CMK (cell line): ENCODE results near the gene RABAC1.
"Not testable (repeated sequence)": the region's sequence is repeated elsewhere in the genome, so short reads cannot be mapped to it uniquely, and the experiment has no call there.

Experiments used
- DNase-seq: peaks from one replicate; pipeline ENCODE4 v3.0.0-alpha.2; 2010; ENCODE audit warnings: low read depth

RABAC1 gene, protein sequence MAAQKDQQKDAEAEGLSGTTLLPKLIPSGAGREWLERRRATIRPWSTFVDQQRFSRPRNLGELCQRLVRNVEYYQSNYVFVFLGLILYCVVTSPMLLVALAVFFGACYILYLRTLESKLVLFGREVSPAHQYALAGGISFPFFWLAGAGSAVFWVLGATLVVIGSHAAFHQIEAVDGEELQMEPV

GRCh38 chr19:41959056-41960053, at the start of gene RABAC1:
Gene RABAC1, minus strand, starts transcription at chr19:41959321. Its CDS starts 29 bp downstream, at chr19:41959292.
- DNase-seq, result peak; percentile 70

DNA sequence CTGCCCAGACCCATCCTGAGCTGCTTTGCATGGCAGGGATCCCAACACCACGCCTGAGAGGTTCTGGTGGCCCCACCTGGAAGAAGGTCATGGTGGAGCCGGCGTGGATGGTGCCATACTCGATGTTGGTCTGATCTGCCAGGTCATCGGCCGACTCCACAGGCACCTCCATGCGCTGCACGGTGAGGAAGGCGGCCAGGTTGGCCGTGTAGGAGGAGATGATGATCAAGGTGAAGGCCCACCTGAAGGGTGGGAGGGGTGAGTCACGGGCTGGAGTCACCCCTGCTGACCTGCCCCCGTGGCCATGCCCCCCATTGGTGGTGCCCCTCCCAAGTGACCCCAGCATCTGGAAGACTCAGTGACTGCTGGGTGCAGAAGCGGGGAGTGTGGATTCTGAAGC, 47.4 kb upstream of the RABAC1 start:
- DNase-seq, result no peak

DNA sequence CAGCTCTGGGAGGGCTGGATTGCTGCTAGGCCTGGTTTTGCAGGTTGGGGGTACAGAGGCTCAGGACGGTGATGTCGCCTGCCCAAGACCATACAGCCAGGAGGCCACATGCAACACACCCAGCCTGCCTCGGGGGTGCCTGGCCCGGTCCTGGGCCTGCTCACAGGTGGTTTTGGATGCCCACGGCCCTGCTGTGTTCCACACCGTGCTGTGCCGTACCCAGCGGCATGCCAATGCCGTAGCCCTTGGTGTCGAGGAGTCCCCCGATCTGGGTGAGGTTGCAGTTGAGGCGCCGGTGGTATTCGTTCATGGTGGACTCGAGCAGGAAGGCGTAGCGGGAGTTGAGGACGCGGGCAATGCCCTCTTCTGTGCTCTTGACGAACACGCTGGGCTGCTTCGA, 46.4 kb upstream of the RABAC1 start:
- DNase-seq, result no peak

DNA sequence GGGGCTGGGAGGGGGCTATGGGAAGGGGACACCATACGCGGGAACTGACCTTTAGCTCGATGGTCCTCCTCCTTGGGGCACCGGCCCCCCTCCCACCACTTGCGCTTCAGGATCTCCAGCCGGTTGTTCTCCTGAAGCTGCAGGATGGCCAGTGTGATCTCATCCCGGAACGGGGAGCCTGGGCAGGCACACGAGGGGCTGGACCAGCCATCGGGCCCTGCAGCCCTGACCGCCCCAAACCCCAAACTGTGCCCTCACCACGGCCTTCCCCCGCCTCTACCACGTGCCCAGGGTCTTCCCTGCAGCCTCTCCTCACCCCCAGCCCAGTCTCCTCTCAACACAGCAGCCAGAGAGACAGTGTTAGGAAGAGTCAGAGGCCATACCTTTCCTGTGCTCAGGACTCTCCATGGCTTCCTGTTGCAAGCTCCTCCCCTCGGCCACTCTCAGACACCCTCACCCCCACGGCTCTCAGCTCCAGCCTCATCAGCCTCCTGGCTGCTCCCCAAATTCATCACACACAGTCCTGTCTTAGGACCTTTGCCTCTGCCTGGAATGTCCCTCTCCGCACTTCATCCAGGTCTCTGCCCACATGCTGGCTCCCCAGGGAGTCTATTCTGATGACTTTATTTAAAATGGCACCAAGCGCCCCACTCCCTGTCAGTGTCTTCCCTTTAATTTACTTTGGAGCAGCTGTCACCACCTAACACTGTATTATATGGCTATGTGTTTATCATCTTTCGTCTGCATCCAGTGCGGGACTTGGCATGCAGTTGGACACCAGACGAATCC, 44.6 kb upstream of the RABAC1 start:
- DNase-seq, result no peak

DNA sequence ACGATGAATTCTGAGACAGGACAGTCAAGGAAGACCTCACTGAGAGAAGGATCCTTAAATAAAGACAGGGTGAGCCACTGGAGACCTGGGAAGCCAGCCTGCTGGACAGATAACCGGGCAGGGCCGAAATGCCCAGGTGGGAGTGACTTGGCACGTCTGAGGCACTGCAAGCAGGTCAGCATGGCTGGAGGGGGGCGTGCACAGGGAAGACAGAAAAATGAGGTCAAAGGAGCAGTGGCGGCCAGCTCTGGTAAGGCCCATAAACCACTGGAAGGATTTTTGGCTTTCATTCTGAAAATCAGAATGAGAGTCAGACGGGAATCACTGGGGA, 40.7 kb upstream of the RABAC1 start:
- DNase-seq, result no peak

GRCh38 chr19:41999071-41999877, 40.2 kb upstream of the RABAC1 start:
- no peak for DNase-seq

DNA sequence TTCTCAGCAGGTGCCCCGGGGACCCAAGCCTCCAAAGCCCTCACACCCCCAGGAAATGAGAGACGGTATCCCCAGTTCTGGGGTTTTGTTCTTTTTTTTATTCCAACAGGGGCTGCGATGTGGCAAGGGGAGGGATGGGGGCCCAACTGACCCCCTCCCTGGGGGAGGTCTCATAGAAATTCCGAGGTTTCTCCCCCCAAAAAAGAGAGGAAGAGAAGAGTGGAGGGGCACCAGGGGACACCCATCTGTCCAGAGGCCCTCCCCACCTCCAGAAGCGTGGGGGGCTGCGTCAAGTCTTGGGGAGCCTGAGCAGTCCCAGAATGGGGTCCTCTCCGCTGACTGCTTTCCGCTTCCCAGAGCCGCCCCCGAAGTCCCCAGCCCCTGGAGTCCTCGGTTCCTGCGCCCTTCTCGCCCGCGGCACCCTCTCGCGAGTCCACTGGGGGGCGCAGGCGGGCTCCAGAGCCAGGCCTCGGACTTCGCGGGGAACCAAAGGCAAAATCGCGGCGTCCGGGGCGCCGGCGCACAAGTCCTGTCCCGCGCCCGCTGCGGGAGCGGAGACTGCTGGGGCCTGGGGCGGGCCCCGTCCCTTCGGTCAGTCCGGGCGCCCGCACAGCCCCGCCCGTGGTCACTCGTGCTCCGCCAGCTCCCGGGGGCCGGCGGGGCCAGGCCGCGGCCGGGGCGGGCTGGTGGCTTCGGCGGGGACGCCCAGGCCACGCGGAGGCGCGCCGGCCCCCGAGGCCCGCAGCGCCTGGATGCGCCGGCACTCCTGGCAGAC, 39.3 kb upstream of the RABAC1 start:
- no peak for DNase-seq

DNA sequence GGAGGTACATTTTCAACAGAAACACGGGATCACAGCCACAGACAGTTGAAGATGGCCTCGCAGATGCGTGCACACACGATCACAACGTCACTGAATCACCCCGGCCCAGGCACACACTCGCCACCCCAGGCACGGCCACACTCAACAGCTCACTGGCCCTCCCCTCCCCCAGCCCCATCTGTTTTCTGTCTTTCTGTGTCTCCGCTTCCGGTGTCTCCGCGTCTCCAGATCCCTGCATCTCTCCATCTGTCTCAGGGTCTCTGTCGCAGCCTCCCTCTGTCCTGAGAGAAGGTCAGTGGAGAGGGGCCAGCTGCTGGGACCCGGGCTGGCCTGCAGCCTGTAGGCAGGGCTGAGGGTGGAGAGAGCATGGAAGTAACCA, 38.7 kb upstream of the RABAC1 start:
- no peak for DNase-seq

DNA sequence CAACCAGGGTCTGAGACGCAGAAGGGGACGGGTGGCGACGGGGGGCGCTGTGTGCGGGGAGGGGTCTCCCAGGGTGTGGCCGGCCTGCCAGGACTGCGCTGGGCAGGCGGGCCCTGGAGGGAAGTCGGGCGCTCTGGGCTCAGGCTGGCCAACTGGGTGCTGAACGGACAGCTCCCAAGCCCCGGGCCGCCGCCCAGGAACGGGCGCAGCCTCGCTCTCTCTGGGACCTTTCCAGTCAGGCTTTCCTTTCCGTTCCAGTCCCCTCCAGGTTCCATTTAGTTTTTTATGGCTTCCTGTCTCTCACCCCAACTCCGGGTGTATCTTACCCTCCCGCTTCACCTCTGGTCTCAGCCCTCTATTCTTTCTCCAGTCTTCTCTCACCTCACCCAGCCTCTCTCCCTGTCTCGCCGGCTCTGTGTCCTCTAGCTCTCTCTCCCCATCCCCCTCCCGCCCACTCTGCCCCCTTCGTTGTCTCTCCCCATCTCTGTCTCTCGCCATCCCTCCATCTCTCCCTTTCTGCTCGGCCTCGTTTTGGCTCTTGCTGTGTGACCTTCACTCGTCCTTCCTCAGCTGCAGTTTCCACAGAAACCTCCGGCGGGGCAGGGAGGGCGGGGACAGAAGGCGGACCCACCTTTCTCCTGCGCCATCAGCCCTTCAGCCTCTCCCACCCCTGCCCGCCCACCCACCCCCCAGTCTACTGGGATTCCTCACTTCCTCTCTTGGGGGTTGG, 38.2 kb upstream of the RABAC1 start:
- DNase-seq, result no peak

DNA sequence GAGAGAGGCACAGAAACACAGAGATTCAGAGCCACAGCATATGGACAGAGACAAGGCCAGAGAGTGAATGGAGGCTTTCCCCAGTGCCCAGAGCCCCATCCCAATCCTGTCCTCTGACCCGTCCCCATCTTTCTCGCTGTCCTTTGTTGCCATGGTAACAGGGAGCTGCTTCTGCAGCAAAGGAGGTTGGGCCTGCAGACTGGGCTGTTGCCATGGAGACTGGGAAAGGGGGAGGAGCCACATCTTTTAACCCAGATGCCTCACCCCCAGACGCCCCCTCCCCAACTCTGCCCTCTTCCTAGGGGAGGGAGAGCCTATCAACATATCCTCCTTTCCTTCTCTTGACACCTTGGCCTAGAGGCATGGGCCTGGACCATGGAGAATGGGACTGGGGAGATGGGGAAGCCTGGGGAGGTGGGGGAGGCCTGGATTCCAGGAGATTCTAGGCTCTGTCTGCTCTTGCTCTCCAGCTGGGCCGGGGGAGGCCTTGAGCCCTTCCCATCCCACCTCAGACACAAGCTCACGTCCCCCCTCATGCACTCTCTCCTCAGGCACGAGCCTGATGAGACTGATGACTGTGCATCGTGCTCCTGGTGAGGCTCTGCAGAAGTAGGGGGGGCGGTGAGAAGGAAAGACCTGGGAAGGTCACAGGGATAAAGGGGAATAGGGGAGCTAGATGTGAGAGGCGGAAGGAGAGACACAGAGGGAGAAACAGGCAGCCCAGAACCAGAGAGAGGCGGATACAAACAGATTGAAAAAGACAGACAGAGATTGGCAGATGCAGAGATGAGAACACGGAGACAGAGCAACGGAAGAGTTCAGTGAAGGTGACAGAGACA, 37.1 kb upstream of the RABAC1 start:
- DNase-seq, result no peak

DNA sequence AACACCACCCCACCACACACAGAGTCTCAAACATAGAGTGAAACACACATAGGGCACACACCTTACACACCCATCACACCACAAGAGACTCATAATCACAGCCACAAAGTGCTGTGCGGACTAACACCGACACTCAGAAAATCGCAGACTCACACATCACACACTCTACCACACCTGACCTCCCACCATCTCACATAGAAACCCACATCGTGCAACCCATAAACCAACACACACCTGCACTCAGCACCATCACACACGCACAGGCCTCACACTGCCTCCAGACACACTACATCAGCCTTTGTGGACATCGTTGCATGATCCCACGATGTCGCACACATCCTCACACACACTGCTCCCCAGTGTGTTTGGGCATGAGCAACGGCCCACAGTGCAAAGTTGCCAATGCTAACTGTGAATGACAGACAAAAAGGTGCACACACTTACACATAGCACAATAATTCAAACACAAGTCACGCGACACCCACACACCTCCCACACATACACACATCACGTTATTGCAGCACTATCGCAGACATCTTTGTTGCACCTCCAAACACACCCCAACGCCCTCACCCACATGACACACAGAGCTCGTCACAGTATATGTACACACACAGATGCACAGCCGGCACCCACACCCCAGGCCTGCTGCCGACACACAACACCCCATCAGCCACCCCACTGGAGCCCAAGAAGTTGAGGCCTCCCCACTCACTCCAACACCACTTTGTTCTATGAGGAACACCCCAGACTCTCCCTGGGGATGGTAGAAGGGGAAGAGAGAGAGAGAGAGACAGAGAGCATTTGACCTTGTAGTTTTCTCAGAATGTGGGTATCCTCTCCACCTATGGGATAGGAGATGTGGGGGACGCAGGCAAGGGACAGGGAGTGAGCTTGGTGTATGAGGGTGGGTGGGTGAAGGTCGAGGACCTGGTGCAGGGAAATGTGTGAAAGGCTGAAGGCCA, 36.2 kb upstream of the RABAC1 start:
- no peak for DNase-seq

DNA sequence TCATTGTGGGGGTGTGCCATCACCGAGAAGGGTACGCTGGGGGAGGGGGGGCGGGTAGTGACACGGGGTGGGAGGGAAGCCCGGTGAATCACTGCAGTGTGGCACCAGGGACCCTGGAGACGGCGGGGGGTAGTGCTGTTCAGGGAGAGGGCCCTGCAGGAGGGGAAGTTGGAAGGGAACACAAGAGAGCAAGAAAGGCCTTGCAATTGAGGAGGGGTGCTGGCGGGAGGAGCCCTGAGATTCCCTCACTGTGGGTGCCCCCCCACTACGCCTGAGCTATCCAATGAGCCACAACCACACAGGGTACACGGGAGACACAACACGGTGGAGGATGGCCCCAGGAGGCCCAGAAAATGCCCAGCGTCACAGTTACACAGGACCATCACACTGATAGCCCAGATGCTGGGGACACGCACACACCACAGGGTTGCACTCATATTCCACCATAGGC, 35.4 kb upstream of the RABAC1 start:
- DNase-seq, result no peak

DNA sequence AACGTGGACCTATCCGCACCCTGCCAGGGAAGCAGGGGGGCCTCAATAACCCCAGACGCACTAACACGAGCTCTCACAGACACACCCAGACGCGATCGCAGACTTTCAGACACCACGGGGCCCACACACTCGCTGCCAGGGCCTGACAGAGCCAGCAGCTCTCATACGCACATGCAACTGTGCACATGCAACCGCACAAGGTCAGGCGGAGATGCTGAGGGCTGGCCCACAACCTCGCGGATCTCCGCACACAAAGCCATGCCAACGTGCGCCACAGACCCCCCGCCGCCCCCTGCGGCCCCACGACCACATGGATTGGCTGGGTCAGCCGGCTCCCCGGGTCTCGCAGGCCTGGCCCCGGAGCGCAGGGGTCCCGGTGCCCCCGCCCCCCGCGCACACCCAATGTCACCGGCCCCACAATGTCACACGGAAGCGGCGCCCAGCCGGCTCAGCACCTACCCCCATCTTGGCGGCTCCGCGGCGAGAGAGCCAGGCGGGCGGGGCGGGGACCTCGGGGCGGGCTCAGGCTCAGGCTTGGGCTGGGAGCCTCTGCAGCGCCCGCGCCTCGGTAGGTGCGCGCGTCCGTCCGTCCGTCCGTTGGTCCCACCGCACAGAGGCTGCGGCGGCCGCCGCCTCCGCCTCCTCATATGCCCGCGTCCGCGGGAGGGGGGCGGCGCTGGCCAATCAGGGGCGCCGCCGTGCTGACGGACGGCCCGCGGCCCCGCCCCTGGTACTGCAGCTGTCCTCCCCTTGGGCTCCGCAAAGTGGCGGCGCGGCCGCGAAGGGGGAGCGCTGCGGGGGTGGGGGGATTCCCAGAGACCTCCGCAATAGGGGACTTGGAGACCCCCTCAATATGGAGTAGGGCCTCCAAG, 34.7 kb upstream of the RABAC1 start, which contains the start of gene ATP1A3:
TSS of gene ATP1A3 (minus strand) at position 619 of the 872 bp plus-strand sequence. CDS start at position 465, 154 bp downstream.
- DNase-seq, result peak; percentile 38

- DNase-seq, result not testable (repeated sequence)
Measured at GRCh38 chr19:41991925-41992569, 32.9 kb upstream of the RABAC1 start.

- DNase-seq, result no peak
Measured at GRCh38 chr19:41991025-41991424, 31.9 kb upstream of the RABAC1 start.

DNA sequence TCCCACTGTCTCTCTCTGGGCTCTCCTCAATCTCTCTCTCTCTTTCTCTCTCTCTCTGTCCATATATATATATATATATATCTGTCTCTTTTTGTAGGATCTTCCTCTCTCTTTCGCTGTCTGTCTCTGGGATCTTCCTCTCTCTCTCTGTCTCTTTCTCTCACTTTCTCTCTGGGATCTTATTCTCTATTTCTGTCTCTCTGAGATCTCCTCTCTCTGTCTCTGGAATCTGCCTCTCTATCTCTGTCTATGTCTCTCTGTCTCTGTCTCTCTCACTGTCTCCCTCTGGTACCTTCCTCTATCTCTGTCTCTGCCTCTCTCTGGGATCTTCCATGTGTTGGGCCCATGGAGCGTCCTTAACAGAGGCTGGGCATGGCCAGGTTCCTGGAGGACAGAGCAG, 31.5 kb upstream of the RABAC1 start:
- DNase-seq, result no peak
